ENCODE measurements around the gene CMSS1. TPM values are rescaled to one million over a fixed set of nuclear protein-coding genes. Genes with fewer than 3 reads are reported as not detected.

The CMSS1 gene
- total RNA-seq, 4 donors from 2014 or later = 9.2 to 18.5 (median 12.9) TPM

DNA sequence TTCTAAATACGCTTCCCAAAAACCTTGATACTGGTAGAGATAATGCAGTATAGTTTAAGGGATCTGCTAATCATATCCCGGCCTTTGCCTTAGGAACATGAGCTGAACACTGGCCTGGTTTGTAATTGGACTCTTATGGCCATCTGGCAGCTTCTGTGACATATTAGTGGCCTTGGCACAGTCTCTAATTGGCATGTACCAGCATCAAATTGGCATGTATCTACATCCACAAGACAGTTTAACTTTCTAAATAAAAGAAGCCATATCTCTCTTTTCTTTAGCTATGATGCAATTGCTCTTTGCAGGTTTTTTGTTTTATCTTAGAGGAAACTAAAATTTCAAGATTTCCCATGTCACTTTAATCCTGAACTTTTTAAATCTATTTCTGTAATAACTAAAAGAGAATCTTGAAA, 341.3 kb downstream of the CMSS1 start:
- Histone ChIP-seq H3K4me3 (no peak overlapping the region), H3K4me1 (peaks cover 4 to 18% (median 5%) of the 10 kb centered on the region in 3 donors), H3K36me3 (no peaks in the 10 kb centered on the region), H3K27me3 (no peaks in the 10 kb centered on the region), H3K27ac (peak overlapping the region in 2 of 4 donors; percentile 53 to 55), H3K9me3 (no peaks in the 10 kb centered on the region)
- no peak for TF ChIP-seq POLR2A (IDR thresholded peaks at IDR 0.05)
- no peak for TF ChIP-seq CTCF (IDR thresholded peaks at IDR 0.05)
- WGBS, 2 donors = 72 to 97% methylated on average over 2 of the region's 2 CpGs
- intact Hi-C loops (cut with DNase I) = no loop called here
- DNase-seq = no peak

DNA sequence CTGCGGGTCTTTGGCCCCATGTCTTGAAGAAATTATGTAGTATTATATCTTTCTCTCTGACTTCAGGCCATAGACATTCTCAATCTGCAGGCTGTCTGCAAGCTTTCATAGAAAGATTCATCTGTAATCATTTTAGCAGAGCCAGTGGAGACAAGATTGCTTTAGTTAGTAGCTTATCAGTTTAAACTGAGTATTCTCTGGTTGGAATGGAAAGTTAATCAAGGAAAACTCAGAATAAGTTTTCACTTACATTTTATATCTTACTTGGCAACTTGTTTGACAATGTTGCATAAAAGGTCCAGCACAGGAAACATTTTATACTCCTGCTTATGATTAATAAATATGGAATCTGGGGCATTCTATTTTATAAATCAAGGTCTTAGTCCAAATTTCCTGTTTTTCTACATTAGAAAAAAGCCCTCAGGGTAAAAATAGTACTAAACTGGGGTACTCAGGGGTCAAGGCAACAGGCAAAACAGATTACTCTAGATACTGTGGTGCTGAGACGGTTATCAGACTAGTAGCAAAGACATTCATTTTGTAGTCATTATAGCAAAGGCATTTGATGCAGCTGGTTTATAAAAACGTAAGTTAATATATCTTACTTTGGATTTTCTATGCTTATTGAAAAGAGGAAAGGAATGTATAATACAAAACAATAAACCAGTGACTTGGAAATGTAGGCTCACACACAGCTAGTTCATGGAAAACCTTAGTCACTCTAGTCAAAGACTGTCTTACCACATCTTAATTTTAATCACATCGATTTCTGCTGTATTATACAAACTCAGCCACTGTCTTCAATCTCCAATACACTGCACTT, 341.9 kb downstream of the CMSS1 start:
- intact Hi-C loops (cut with DNase I) = no loop called here
- Histone ChIP-seq H3K36me3 (no peaks in the 10 kb centered on the region), H3K4me1 (peaks cover 4 to 18% (median 8%) of the 10 kb centered on the region in 3 donors), H3K9me3 (no peaks in the 10 kb centered on the region), H3K4me3 (no peak overlapping the region), H3K27ac (peak overlapping the region in 3 of 4 donors; percentile 53 to 75 (median 55)), H3K27me3 (no peaks in the 10 kb centered on the region)
- WGBS, 2 donors = 44 to 52% methylated on average over 4 of the region's 4 CpGs
- no peak for DNase-seq
- TF ChIP-seq POLR2A (IDR thresholded peaks at IDR 0.05) = no peak
- TF ChIP-seq CTCF (IDR thresholded peaks at IDR 0.05) = no peak

- Histone ChIP-seq H3K27ac (peak overlapping the region in 1 of 4 donors; percentile 53), H3K9me3 (no peaks in the 10 kb centered on the region), H3K4me1 (peaks cover 4 to 18% (median 8%) of the 10 kb centered on the region in 3 donors), H3K27me3 (no peaks in the 10 kb centered on the region), H3K36me3 (no peaks in the 10 kb centered on the region), H3K4me3 (no peak overlapping the region)
- intact Hi-C loops (cut with DNase I) = no loop called here
- TF ChIP-seq CTCF (IDR thresholded peaks at IDR 0.05) = no peak
- TF ChIP-seq POLR2A (IDR thresholded peaks at IDR 0.05) = no peak
- DNase-seq = no peak
- 89 to 97% methylated on average over 2 of the region's 2 CpGs for WGBS, 2 donors
Observed at GRCh38 chr3:100160521-100160920, 342.9 kb downstream of the CMSS1 start.

- intact Hi-C loops (cut with DNase I) = no loop called here
- Histone ChIP-seq H3K27ac (peak overlapping the region in 3 of 4 donors; percentile 20 to 60 (median 38)), H3K9me3 (no peaks in the 10 kb centered on the region), H3K4me1 (peaks cover 2 to 16% (median 8%) of the 10 kb centered on the region in 3 donors), H3K36me3 (peaks cover 0 to 5% (median 0%) of the 10 kb centered on the region in 3 donors), H3K27me3 (no peaks in the 10 kb centered on the region), H3K4me3 (no peak overlapping the region)
- WGBS, 2 donors = 69 to 80% methylated on average over 2 of the region's 2 CpGs
- TF ChIP-seq POLR2A (IDR thresholded peaks at IDR 0.05) (no peak), CTCF (IDR thresholded peaks at IDR 0.05) (no peak)
- no peak for DNase-seq
Observed at GRCh38 chr3:100163787-100164186, 346.1 kb downstream of the CMSS1 start.

DNA sequence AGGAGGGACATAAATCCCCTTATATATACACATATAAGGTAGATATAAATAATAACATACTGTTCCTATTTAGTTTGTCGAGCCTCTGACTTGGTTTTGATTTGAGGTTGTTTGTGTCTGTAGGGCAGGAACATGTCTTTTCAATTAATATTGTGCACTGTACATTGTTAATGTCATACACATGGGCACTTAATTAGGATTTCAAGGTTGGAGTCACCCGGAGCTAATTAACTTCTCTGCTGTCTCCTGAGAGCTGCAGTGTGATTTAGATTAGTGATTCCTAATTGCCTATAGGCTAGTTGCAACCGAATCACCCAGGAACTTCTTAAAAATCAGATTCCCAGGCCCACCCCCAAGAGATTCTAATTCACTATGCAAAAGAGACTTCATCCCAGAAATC, 347.1 kb downstream of the CMSS1 start:
- Histone ChIP-seq H3K27ac (peak overlapping the region in 3 of 4 donors; percentile 20 to 60 (median 38)), H3K36me3 (peaks cover 0 to 5% (median 0%) of the 10 kb centered on the region in 3 donors), H3K4me3 (no peak overlapping the region), H3K9me3 (no peaks in the 10 kb centered on the region), H3K27me3 (no peaks in the 10 kb centered on the region), H3K4me1 (peaks cover 0 to 12% (median 8%) of the 10 kb centered on the region in 3 donors)
- intact Hi-C loops (cut with DNase I) = no loop called here
- no peak for DNase-seq
- no peak for TF ChIP-seq CTCF (IDR thresholded peaks at IDR 0.05)
- TF ChIP-seq POLR2A (IDR thresholded peaks at IDR 0.05) = no peak
- 87 to 94% methylated on average over 3 of the region's 3 CpGs for WGBS, 2 donors
